GM15510 (cell line): ENCODE results near the gene TRAPPC5.

Source experiments
- POLR2A ChIP-seq: IDR thresholded peaks from 3 replicates; pipeline ENCODE4 v1.6.1; 2011; ENCODE audit warnings: borderline replicate concordance; ENCODE audit not compliant: insufficient read length; ENCODE audit errors: extremely low read depth

Gene TRAPPC5

GRCh38 chr19:7678971-7679751 lies 1.5 kb upstream of the TRAPPC5 start:
- TF ChIP-seq POLR2A: no peak

DNA sequence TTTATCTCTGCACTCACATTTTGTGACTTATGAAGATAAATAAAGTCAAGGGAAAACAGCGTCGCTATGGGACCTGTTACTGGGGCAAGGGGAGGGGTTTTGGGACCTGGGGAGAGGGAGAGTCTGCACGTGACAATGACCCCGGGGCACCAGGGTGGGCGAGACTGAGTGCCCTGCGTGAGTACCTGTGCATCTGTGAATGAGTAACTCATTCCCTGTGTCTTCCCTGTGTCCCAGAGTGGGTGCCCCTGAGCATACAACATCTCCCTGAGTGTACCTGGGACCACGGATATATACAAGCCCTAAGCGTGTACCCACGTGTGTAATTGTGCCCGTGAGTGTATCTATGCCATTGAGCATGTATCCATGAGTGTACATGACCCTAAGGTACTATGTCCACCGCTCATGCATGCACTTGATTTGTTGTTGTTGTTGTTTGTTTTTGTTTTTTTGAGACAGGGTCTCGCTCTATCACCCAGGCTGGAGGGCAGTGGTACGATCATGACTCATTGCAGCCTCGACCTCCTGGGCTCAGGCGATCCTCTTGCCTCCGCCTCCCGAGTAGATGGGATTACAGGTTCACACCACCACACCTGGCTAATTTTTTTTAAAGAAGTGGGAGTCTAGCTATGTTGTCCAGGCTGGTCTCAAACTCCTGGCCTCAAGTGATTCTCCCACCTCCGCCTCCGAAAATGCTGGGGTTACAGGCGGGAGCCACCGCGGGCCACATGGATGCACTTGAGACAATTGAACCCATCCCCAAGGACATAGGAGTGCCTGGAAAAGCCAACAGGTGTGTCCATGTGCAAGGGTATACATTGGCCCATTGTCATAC lies 645 bp upstream of the TRAPPC5 start:
- no peak for TF ChIP-seq POLR2A

- TF ChIP-seq POLR2A: peak; percentile 31
Observed at GRCh38 chr19:7681340-7682174, 924 bp downstream of the TRAPPC5 start.

GRCh38 chr19:7682175-7682855 lies 1.7 kb downstream of the TRAPPC5 start:
- no peak for TF ChIP-seq POLR2A

GRCh38 chr19:7685546-7686445 lies 5.2 kb downstream of the TRAPPC5 start:
- no peak for TF ChIP-seq POLR2A

DNA sequence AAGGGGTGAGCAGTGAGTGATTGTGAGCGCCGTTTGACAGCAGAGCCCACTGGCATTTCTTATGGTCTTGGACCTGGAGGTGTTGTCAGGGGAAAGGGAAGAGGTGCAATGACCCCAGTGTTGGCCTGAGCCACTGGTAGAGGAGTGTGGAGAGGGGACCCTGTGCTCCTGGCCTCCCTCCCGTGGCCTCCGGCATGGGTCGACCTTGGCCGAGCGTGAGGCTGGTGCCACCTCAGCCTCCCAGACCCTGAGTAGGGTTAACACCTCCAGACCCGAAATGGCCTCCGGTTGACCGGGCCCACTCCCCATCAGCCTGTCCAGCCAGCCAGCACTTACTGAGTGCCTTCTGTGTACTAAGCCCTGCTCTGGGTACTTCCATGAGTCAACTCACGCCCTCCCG lies 6.5 kb downstream of the TRAPPC5 start:
- peak; percentile 26 for TF ChIP-seq POLR2A

GRCh38 chr19:7689165-7689564 lies 8.5 kb downstream of the TRAPPC5 start:
- TF ChIP-seq POLR2A: no peak

GRCh38 chr19:7690779-7691258 lies 10.2 kb downstream of the TRAPPC5 start:
- no peak for TF ChIP-seq POLR2A

DNA sequence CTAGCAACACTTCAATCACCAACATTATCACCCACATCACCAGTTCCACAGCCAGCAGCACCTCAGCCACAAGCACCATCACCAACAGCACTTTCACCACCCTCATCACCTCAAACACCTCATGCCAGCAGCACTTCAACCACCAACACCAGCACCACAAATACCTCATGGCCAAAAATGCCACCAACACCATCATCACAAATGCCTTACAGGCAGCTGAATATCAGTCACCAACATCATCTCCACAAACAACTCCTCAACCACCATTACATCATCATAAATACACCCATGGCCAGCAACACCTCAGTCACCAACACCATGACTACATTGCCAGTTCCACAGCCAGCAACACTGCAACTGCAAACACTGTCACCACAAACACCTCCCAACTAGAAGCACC lies 10.9 kb downstream of the TRAPPC5 start:
- TF ChIP-seq POLR2A: no peak

- no peak for TF ChIP-seq POLR2A
Observed at GRCh38 chr19:7692417-7693088, 11.9 kb downstream of the TRAPPC5 start.

GRCh38 chr19:7694499-7694898 lies 13.9 kb downstream of the TRAPPC5 start:
- TF ChIP-seq POLR2A: no peak

GRCh38 chr19:7697721-7698287 lies 17.2 kb downstream of the TRAPPC5 start:
- no peak for TF ChIP-seq POLR2A
